Left hindlimb (tissue), 1 donor: ENCODE measurements around the gene PTPRK.

ENCODE experiments used
- DNase-seq: peaks from one replicate; pipeline ENCODE4 v3.0.0-alpha.2; 2018

The PTPRK gene

DNA sequence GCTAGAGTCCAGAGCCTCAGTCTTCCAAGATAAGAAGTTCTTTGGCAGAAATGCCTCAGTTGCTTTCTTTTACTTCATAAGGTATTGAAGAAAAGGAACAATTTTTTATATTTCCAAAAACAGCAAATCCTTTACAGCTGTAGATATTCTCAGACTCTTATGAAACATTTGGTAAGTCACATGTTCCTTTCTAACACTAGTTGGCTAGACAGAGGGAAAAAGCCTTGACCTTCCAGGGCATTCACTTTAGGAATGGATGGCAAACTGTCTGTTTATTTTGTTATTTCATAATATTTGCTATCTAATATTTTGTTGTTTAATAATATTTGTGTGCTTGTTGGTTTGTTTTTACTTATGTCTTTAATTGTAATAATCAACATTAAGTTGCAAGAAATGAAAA is 140.8 kb downstream of the PTPRK start:
- no peak for DNase-seq

- no peak for DNase-seq
Measured at GRCh38 chr6:128376952-128377503, 143.4 kb downstream of the PTPRK start.

- no peak for DNase-seq
Measured at GRCh38 chr6:128371136-128371535, 149.3 kb downstream of the PTPRK start.

GRCh38 chr6:128370072-128370471 is 150.3 kb downstream of the PTPRK start:
- DNase-seq, result no peak

- DNase-seq, result no peak
Measured at GRCh38 chr6:128368213-128368944, 152.0 kb downstream of the PTPRK start.

GRCh38 chr6:128367437-128367836 is 153.0 kb downstream of the PTPRK start:
- DNase-seq, result no peak

GRCh38 chr6:128365520-128366160 is 154.8 kb downstream of the PTPRK start:
- DNase-seq, result no peak

GRCh38 chr6:128364766-128365519 is 155.5 kb downstream of the PTPRK start:
- DNase-seq, result no peak

- no peak for DNase-seq
Measured at GRCh38 chr6:128363020-128363813, 157.2 kb downstream of the PTPRK start.

- no peak for DNase-seq
Measured at GRCh38 chr6:128361378-128361777, 159.0 kb downstream of the PTPRK start.

GRCh38 chr6:128358244-128358776 is 162.1 kb downstream of the PTPRK start:
- no peak for DNase-seq

GRCh38 chr6:128357392-128358130 is 162.8 kb downstream of the PTPRK start:
- no peak for DNase-seq

- no peak for DNase-seq
Measured at GRCh38 chr6:128352366-128352765, 168.0 kb downstream of the PTPRK start.

GRCh38 chr6:128351255-128351514 is 169.2 kb downstream of the PTPRK start:
- DNase-seq, result no peak

DNA sequence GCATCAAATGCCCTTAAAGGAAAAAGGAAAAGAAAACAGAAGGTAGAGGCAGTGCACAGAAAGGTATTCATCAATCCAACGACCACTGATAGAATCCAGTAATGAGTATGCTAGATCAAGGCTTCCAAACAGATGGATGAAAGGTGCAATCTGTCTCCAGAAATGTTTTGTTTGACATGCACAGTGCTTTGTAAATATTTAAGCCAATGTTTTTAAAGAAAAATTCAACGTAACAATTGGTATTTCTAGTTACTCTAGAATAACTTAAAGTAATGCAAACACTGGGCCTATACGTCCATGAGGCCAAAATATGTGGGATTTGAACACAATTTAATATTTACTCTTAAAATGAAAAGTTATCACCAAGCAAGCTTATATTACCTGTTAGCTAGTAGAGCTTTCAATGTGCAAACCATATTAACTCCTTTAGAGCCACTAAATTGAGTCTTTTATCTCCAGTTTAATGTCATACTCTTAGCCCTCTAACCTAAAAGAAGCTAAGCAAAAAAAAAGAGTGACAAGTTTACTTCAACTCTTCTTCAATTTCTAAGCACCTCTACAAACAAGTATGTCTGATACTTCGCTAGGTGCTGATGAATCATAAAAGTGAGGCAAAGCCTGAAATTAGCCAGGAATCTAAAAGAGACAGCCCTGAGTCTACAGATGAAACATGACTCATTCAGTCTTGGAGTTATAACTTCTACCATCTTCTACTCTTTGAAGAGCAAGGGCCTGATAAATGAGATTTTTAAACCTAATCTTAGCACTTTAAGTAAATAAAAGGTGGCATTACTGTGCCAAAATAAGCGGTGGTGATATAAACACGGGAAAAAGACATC is 169.8 kb downstream of the PTPRK start:
- DNase-seq, result no peak

DNA sequence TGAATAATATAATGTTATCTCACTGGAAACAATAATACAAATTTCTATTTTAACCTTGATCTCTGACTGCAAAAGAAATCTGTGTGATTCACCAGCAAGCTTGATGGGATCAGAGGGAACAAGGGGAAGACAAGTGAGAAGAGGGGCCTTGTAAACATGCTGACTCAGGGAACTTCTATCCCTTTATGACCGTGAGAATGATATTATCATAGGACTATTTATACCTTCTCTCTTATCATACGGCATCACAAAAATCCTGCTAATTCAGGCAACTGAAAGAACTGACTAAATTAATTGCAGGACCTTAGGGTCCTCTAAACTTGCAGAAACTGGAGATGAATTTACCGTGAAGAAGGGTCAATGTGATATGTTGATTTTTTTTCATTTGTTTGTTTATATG is 173.3 kb downstream of the PTPRK start:
- DNase-seq, result no peak

GRCh38 chr6:128346569-128346968 is 173.8 kb downstream of the PTPRK start:
- DNase-seq, result no peak

DNA sequence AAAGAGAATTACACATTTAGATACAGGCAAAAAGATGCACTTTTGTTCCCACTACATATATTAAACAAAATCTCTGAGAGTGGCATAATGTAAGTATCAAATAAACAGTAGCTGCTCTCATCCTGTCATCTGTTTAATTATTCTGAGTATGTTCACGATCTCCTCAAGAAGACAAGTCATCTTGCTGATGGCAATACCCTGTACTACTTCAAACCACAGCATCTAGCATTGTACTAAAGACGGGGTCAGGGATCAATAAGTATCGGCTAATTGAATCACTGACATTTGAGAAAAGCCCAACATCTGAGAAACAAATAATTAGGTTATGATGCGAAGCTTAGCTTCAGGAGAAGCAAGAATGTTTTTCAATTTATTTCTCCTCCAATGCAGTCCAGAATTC is 175.1 kb downstream of the PTPRK start:
- no peak for DNase-seq

GRCh38 chr6:128343706-128344105 is 176.7 kb downstream of the PTPRK start:
- DNase-seq, result no peak

GRCh38 chr6:128339635-128340450 is 180.6 kb downstream of the PTPRK start:
- DNase-seq, result no peak
